Stimulated activated naive CD8-positive, alpha-beta T cell treated with anti-CD3 and anti-CD28 coated beads, Interleukin-15, Interleukin-2, amounts not matched to agents 100 ng/mL and 50 ng/mL, for 24 hours (primary cell): ENCODE data around the gene ZNF831.
A peak's percentile ranks its signal among the peaks of the same experiment; 100 is the strongest.

Experiments
- H3K27ac Mint-ChIP-seq: one replicate; pipeline ENCODE4 v1.8.0; 2021; ENCODE audit warnings: mild to moderate bottlenecking, mixed read lengths
- H3K27me3 Mint-ChIP-seq: one replicate; pipeline ENCODE4 v1.8.0; 2021; ENCODE audit warnings: mixed read lengths
- H3K36me3 Mint-ChIP-seq: one replicate; pipeline ENCODE4 v1.8.0; 2021; ENCODE audit warnings: low read depth, mixed read lengths
- H3K4me1 Mint-ChIP-seq: one replicate; pipeline ENCODE4 v1.8.0; 2021; ENCODE audit warnings: low read depth, mixed read lengths
- H3K4me3 Mint-ChIP-seq: one replicate; pipeline ENCODE4 v1.8.0; 2021; ENCODE audit warnings: mild to moderate bottlenecking, mixed read lengths
- H3K9me3 Mint-ChIP-seq: one replicate; pipeline ENCODE4 v1.8.0; 2021; ENCODE audit warnings: mixed read lengths

Gene ZNF831

GRCh38 chr20:59246691-59247400 is 83.2 kb downstream of the ZNF831 start:
- Mint-ChIP-seq H3K36me3 (peaks cover 50% of the 10 kb centered on the region), H3K27ac (no peak overlapping the region), H3K4me3 (no peak overlapping the region), H3K27me3 (no peaks in the 10 kb centered on the region), H3K9me3 (peaks cover 8% of the 10 kb centered on the region), H3K4me1 (peaks cover 35% of the 10 kb centered on the region)

GRCh38 chr20:59247731-59248684 is 84.4 kb downstream of the ZNF831 start:
- peaks cover 52% of the 10 kb centered on the region for H3K36me3 Mint-ChIP-seq
- no peak overlapping the region for H3K4me3 Mint-ChIP-seq
- H3K27me3 Mint-ChIP-seq: no peaks in the 10 kb centered on the region
- peaks cover 39% of the 10 kb centered on the region for H3K4me1 Mint-ChIP-seq
- H3K9me3 Mint-ChIP-seq: peaks cover 15% of the 10 kb centered on the region
- H3K27ac Mint-ChIP-seq: no peak overlapping the region

GRCh38 chr20:59250293-59250692 is 86.7 kb downstream of the ZNF831 start:
- Mint-ChIP-seq H3K36me3 (peaks cover 47% of the 10 kb centered on the region), H3K4me3 (no peak overlapping the region), H3K27ac (no peak overlapping the region), H3K27me3 (no peaks in the 10 kb centered on the region), H3K4me1 (peaks cover 57% of the 10 kb centered on the region), H3K9me3 (peaks cover 15% of the 10 kb centered on the region)

GRCh38 chr20:59253325-59253724 is 89.7 kb downstream of the ZNF831 start:
- peaks cover 15% of the 10 kb centered on the region for H3K9me3 Mint-ChIP-seq
- peaks cover 62% of the 10 kb centered on the region for H3K4me1 Mint-ChIP-seq
- peak overlapping the region; percentile 44 for H3K4me3 Mint-ChIP-seq
- H3K36me3 Mint-ChIP-seq: peaks cover 43% of the 10 kb centered on the region
- peak overlapping the region; percentile 87 for H3K27ac Mint-ChIP-seq
- no peaks in the 10 kb centered on the region for H3K27me3 Mint-ChIP-seq

GRCh38 chr20:59253779-59254319 is 90.2 kb downstream of the ZNF831 start:
- Mint-ChIP-seq H3K4me1 (peaks cover 62% of the 10 kb centered on the region), H3K27ac (peak overlapping the region; percentile 87), H3K9me3 (peaks cover 15% of the 10 kb centered on the region), H3K4me3 (peak overlapping the region; percentile 44), H3K27me3 (no peaks in the 10 kb centered on the region), H3K36me3 (peaks cover 43% of the 10 kb centered on the region)

- H3K4me1 Mint-ChIP-seq: peaks cover 60% of the 10 kb centered on the region
- peaks cover 15% of the 10 kb centered on the region for H3K9me3 Mint-ChIP-seq
- H3K27me3 Mint-ChIP-seq: no peaks in the 10 kb centered on the region
- H3K27ac Mint-ChIP-seq: no peak overlapping the region
- no peak overlapping the region for H3K4me3 Mint-ChIP-seq
- H3K36me3 Mint-ChIP-seq: peaks cover 29% of the 10 kb centered on the region
Observed at GRCh38 chr20:59255256-59255655, 91.6 kb downstream of the ZNF831 start.

GRCh38 chr20:59258221-59258621 is 94.6 kb downstream of the ZNF831 start:
- Mint-ChIP-seq H3K27me3 (no peaks in the 10 kb centered on the region), H3K27ac (peak overlapping the region; percentile 29), H3K4me1 (peaks cover 37% of the 10 kb centered on the region), H3K9me3 (no peaks in the 10 kb centered on the region), H3K4me3 (no peak overlapping the region), H3K36me3 (peaks cover 6% of the 10 kb centered on the region)

GRCh38 chr20:59259946-59260345 is 96.3 kb downstream of the ZNF831 start:
- Mint-ChIP-seq H3K27ac (no peak overlapping the region), H3K4me1 (peaks cover 20% of the 10 kb centered on the region), H3K27me3 (no peaks in the 10 kb centered on the region), H3K9me3 (no peaks in the 10 kb centered on the region), H3K4me3 (no peak overlapping the region), H3K36me3 (no peaks in the 10 kb centered on the region)

GRCh38 chr20:59265298-59265697 is 101.7 kb downstream of the ZNF831 start:
- Mint-ChIP-seq H3K4me3 (no peak overlapping the region), H3K27me3 (peaks cover 24% of the 10 kb centered on the region), H3K9me3 (no peaks in the 10 kb centered on the region), H3K36me3 (no peaks in the 10 kb centered on the region), H3K27ac (no peak overlapping the region), H3K4me1 (peaks cover 9% of the 10 kb centered on the region)

- Mint-ChIP-seq H3K27me3 (peaks cover 24% of the 10 kb centered on the region), H3K9me3 (no peaks in the 10 kb centered on the region), H3K36me3 (no peaks in the 10 kb centered on the region), H3K4me3 (no peak overlapping the region), H3K27ac (no peak overlapping the region), H3K4me1 (peaks cover 16% of the 10 kb centered on the region)
Observed at GRCh38 chr20:59268870-59269269, 105.2 kb downstream of the ZNF831 start.

GRCh38 chr20:59269411-59270025 is 105.9 kb downstream of the ZNF831 start:
- Mint-ChIP-seq H3K4me3 (no peak overlapping the region), H3K27me3 (peaks cover 27% of the 10 kb centered on the region), H3K4me1 (peaks cover 22% of the 10 kb centered on the region), H3K27ac (no peak overlapping the region), H3K36me3 (no peaks in the 10 kb centered on the region), H3K9me3 (no peaks in the 10 kb centered on the region)

- no peaks in the 10 kb centered on the region for H3K36me3 Mint-ChIP-seq
- H3K4me1 Mint-ChIP-seq: peaks cover 22% of the 10 kb centered on the region
- no peaks in the 10 kb centered on the region for H3K9me3 Mint-ChIP-seq
- no peak overlapping the region for H3K4me3 Mint-ChIP-seq
- no peak overlapping the region for H3K27ac Mint-ChIP-seq
- H3K27me3 Mint-ChIP-seq: peaks cover 26% of the 10 kb centered on the region
Observed at GRCh38 chr20:59270380-59270779, 106.8 kb downstream of the ZNF831 start.

- Mint-ChIP-seq H3K27me3 (peaks cover 3% of the 10 kb centered on the region), H3K36me3 (no peaks in the 10 kb centered on the region), H3K9me3 (no peaks in the 10 kb centered on the region), H3K4me1 (peaks cover 22% of the 10 kb centered on the region), H3K4me3 (no peak overlapping the region), H3K27ac (no peak overlapping the region)
Observed at GRCh38 chr20:59273739-59274357, 110.2 kb downstream of the ZNF831 start.

- H3K4me3 Mint-ChIP-seq: no peak overlapping the region
- H3K27ac Mint-ChIP-seq: no peak overlapping the region
- peaks cover 14% of the 10 kb centered on the region for H3K4me1 Mint-ChIP-seq
- no peaks in the 10 kb centered on the region for H3K36me3 Mint-ChIP-seq
- peaks cover 3% of the 10 kb centered on the region for H3K27me3 Mint-ChIP-seq
- H3K9me3 Mint-ChIP-seq: no peaks in the 10 kb centered on the region
Observed at GRCh38 chr20:59276938-59277337, 113.3 kb downstream of the ZNF831 start.
